K562 (cell line): ENCODE measurements around the gene DAB1.

Experiments used
- CHD4 ChIP-seq: fragments of 200-600 bp; sonication (generic); IDR thresholded peaks from 3 replicates; pipeline ENCODE4 v1.6.1; 2012; ENCODE audit warnings: low read depth, mild to moderate bottlenecking, mixed read lengths, low read length, inconsistent platforms; ENCODE audit not compliant: insufficient read depth, insufficient replicate concordance, poor library complexity, severe bottlenecking
- CTCF ChIP-seq, 3 experiments: IDR thresholded peaks in 2 of 3; conservative IDR thresholded peaks in 1 of 3; 2 replicates each; pipeline ENCODE4 v1.5.1; 2011 to 2012; ENCODE audit warnings: low read length in 3 of 3, mild to moderate bottlenecking in 3 of 3, control low read depth in 2 of 3, improper control_type of control experiment in 1 of 3, inconsistent platforms in 1 of 3, low read depth in 1 of 3, mixed read lengths in 1 of 3, moderate library complexity in 1 of 3; ENCODE audit not compliant: insufficient read depth in 2 of 3
- FOS ChIP-seq: IDR thresholded peaks from 3 replicates; pipeline ENCODE4 v1.6.1; 2011; ENCODE audit not compliant: insufficient read length; ENCODE audit errors: extremely low read depth
- GABPA ChIP-seq: fragments of 200-800 bp; sonication (Bioruptor generic); conservative IDR thresholded peaks from 2 replicates; pipeline ENCODE4 v1.6.1; 2016; ENCODE audit warnings: low read depth, missing genetic modification characterization, missing compliant biosample characterization
- GABPB1 ChIP-seq: sonication (generic); formaldehyde crosslinking; IDR thresholded peaks from 2 replicates; pipeline ENCODE4 v1.8.0; 2022; ENCODE audit warnings: mild to moderate bottlenecking, missing genetic modification reagents
- TF ChIP-seq, protein P1 (sequence below): fragments of 450-650 bp; formaldehyde crosslinking; IDR thresholded peaks from 2 replicates; pipeline ENCODE4 v1.4.0; 2022; ENCODE audit warnings: missing genetic modification characterization

- TF ChIP-seq, protein P1, sequence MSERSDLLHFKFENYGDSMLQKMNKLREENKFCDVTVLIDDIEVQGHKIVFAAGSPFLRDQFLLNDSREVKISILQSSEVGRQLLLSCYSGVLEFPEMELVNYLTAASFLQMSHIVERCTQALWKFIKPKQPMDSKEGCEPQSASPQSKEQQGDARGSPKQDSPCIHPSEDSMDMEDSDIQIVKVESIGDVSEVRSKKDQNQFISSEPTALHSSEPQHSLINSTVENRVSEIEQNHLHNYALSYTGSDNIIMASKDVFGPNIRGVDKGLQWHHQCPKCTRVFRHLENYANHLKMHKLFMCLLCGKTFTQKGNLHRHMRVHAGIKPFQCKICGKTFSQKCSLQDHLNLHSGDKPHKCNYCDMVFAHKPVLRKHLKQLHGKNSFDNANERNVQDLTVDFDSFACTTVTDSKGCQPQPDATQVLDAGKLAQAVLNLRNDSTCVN (CRISPR knock-in tag): no peak
- TF ChIP-seq CTCF (IDR thresholded peaks at IDR 0.05 in 2 of 3, conservative IDR thresholded peaks at IDR 0.05 in 1 of 3; ENCODE audit: insufficient read depth in 2 of 3, low read depth in 1 of 3, low read length in 3 of 3) (no peak), GABPB1 (CRISPR knock-in tag) (no peak), GABPA (tag) (no peak), CHD4 (no peak), FOS (no peak)
Measured at GRCh38 chr1:57179001-57179400, 244.9 kb downstream of the DAB1 start.
